ENCODE results near the gene MYO15B. TPM values are rescaled to one million over a fixed set of nuclear protein-coding genes. Genes with fewer than 3 reads are reported as not detected.

The MYO15B gene
- total RNA-seq, 1 donor from 2014 or later, result 285 TPM

DNA sequence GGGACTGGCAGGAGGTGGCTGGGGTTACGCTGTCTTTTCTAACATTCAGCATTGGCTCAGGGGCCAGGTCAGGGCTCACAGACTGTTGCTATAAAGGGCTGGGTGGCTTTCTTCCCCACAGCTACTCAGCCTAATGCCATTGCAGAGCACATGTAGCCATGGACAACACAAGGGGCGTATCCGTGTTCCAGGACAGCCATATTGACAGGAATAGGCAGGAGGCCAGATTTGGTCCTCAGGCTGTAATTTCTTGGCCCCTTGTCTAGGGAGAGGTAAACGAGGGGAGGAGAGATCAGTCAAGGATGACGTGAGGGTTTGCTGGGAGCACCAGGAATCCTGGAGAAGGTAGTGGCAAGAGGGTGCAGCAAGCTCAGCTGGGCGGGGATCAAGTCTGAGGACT lies 21.2 kb upstream of the MYO15B start:
- DNase-seq (ENCODE audit: low spot score in 2 of 2), result no peak
- TF ChIP-seq, protein P1, sequence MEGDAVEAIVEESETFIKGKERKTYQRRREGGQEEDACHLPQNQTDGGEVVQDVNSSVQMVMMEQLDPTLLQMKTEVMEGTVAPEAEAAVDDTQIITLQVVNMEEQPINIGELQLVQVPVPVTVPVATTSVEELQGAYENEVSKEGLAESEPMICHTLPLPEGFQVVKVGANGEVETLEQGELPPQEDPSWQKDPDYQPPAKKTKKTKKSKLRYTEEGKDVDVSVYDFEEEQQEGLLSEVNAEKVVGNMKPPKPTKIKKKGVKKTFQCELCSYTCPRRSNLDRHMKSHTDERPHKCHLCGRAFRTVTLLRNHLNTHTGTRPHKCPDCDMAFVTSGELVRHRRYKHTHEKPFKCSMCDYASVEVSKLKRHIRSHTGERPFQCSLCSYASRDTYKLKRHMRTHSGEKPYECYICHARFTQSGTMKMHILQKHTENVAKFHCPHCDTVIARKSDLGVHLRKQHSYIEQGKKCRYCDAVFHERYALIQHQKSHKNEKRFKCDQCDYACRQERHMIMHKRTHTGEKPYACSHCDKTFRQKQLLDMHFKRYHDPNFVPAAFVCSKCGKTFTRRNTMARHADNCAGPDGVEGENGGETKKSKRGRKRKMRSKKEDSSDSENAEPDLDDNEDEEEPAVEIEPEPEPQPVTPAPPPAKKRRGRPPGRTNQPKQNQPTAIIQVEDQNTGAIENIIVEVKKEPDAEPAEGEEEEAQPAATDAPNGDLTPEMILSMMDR (IDR thresholded peaks at IDR 0.05), result no peak
- Histone ChIP-seq H3K36me3 (peaks cover 3 to 18% of the 10 kb centered on the region in 2 donors), H3K4me3 (no peak overlapping the region), H3K9me3 (no peaks in the 10 kb centered on the region), H3K27ac (no peak overlapping the region), H3K27me3 (no peaks in the 10 kb centered on the region), H3K4me1 (no peaks in the 10 kb centered on the region)
- intact Hi-C loops (cut with DNase I), result no loop called here

DNA sequence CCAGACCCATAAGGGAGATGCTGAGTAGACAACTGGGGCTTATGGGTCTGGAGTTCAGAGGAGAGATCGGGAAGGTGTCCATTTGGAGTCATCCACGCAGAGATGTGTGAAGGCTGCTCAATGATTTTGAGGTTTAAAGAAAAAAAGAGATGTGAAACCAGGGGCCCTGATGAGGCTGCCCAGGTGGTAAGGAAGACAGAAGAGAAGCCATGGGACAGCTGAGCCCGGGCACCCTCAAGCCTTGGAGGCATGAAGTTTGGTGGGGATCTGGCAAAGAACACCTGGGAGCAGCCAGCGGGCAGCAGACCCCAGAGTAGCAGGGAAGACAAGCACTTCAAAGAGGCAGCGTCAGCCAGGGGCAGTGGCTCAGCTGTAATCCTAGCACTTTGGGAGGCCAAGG lies 20.8 kb upstream of the MYO15B start:
- Histone ChIP-seq H3K27ac (no peak overlapping the region), H3K27me3 (no peaks in the 10 kb centered on the region), H3K4me1 (no peaks in the 10 kb centered on the region), H3K36me3 (peaks cover 3 to 18% of the 10 kb centered on the region in 2 donors), H3K9me3 (no peaks in the 10 kb centered on the region), H3K4me3 (no peak overlapping the region)
- TF ChIP-seq, protein P1 (IDR thresholded peaks at IDR 0.05), result no peak
- intact Hi-C loops (cut with DNase I), result no loop called here
- DNase-seq (ENCODE audit: low spot score in 2 of 2), result no peak

DNA sequence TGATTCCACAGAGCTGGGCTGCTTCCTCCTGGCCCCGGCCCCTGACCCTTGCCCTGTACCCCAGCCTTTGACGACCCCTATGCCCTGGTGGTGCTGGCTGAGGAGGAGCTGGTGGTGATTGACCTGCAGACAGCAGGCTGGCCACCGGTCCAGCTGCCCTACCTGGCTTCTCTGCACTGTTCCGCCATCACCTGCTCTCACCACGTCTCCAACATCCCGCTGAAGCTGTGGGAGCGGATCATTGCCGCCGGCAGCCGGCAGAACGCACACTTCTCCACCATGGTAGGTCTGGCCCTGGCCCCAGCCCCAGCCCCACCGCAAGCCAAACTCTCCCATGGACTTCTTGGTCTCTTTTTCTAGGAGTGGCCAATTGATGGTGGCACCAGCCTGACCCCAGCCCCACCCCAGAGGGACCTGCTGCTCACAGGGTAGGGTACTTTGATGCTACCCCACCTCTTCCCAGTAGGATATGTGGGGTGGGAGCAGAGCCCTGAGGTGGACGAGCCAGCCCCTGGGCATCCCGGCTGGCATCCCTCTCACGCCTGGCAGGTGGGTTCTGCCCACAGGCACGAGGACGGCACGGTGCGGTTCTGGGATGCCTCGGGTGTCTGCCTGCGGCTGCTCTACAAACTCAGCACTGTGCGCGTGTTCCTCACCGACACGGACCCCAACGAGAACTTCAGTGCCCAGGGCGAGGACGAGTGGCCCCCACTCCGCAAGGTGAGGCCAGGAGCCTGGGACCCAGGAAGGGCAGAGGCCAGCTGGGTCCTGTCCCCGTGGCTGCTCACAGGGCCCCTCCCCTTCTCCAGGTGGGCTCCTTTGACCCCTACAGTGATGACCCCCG lies 19.0 kb upstream of the MYO15B start:
- Histone ChIP-seq H3K27ac (no peak overlapping the region), H3K4me1 (no peaks in the 10 kb centered on the region), H3K36me3 (peaks cover 3 to 8% of the 10 kb centered on the region in 2 donors), H3K27me3 (no peaks in the 10 kb centered on the region), H3K4me3 (no peak overlapping the region), H3K9me3 (no peaks in the 10 kb centered on the region)
- TF ChIP-seq, protein P1 (IDR thresholded peaks at IDR 0.05), result no peak
- DNase-seq (ENCODE audit: low spot score in 2 of 2), result no peak
- intact Hi-C loops (cut with DNase I), result no loop called here

GRCh38 chr17:75570034-75570676 lies 17.4 kb upstream of the MYO15B start:
- no peak for DNase-seq (ENCODE audit: low spot score in 2 of 2)
- H3K27me3 ChIP-seq, result no peaks in the 10 kb centered on the region
- intact Hi-C loops (cut with DNase I), result no loop called here
- H3K27ac ChIP-seq, result no peak overlapping the region
- H3K4me3 ChIP-seq, result no peak overlapping the region
- H3K9me3 ChIP-seq, result no peaks in the 10 kb centered on the region
- H3K4me1 ChIP-seq, result no peaks in the 10 kb centered on the region
- TF ChIP-seq, protein P1 (IDR thresholded peaks at IDR 0.05), result no peak
- no peaks in the 10 kb centered on the region for H3K36me3 ChIP-seq

- Histone ChIP-seq H3K27me3 (no peaks in the 10 kb centered on the region), H3K9me3 (no peaks in the 10 kb centered on the region), H3K36me3 (no peaks in the 10 kb centered on the region), H3K4me3 (no peak overlapping the region), H3K27ac (peak overlapping the region in 1 of 2 donors; percentile 33), H3K4me1 (no peaks in the 10 kb centered on the region)
- DNase-seq (ENCODE audit: low spot score in 2 of 2), result no peak
- TF ChIP-seq, protein P1 (IDR thresholded peaks at IDR 0.05), result no peak
- intact Hi-C loops (cut with DNase I), result no loop called here
Measured at GRCh38 chr17:75570772-75571171, 16.8 kb upstream of the MYO15B start.
